Natural killer cell (primary cell): ENCODE measurements around the gene STX8. TPM values are rescaled to one million over a fixed set of nuclear protein-coding genes. Genes with fewer than 3 reads are reported as not detected.

Experiments used
- ATAC-seq, 3 donors: fragments of 150-1000 bp in 2 of 3; fragments of 200-7000 bp in 1 of 3; cut with Tn5 transposase; 1 replicate in 1 of 3; 2 replicates in 2 of 3; pipeline ENCODE4 v1.10.0; 2021; ENCODE audit warnings: mild to moderate bottlenecking in 2 of 3, moderate library complexity in 2 of 3
- DNase-seq, 2 donors: peaks; one replicate each; pipeline versions ENCODE4 v3.0.0 to v3.0.0-alpha.2; 2013 to 2021; ENCODE audit warnings: mixed read lengths in 1 of 2
- H3K27ac ChIP-seq: one replicate; pipeline ENCODE4 v1.5.1; 2013; ENCODE audit warnings: mild to moderate bottlenecking, low read length
- H3K27me3 ChIP-seq: one replicate; pipeline ENCODE4 v1.6.1; 2013; ENCODE audit warnings: low read length; ENCODE audit not compliant: control insufficient read depth, insufficient read depth
- H3K36me3 ChIP-seq: one replicate; pipeline ENCODE4 v1.6.1; 2013; ENCODE audit warnings: low read length; ENCODE audit not compliant: control insufficient read depth, insufficient read depth
- H3K4me1 ChIP-seq: one replicate; pipeline ENCODE4 v1.6.1; 2013; ENCODE audit warnings: low read length; ENCODE audit not compliant: control insufficient read depth, insufficient read depth
- H3K4me3 ChIP-seq: one replicate; pipeline ENCODE4 v1.5.1; 2013; ENCODE audit warnings: low read length
- H3K9me3 ChIP-seq: one replicate; pipeline ENCODE4 v1.6.1; 2013; ENCODE audit warnings: low read length; ENCODE audit not compliant: control insufficient read depth, insufficient read depth
- H3K27ac Mint-ChIP-seq, 2 donors: one replicate each; pipeline ENCODE4 v1.8.0; 2022; ENCODE audit warnings: mild to moderate bottlenecking in 2 of 2, mixed read lengths in 2 of 2, moderate library complexity in 1 of 2
- H3K27me3 Mint-ChIP-seq, 2 donors: one replicate each; pipeline ENCODE4 v1.8.0; 2022; ENCODE audit warnings: low read depth in 2 of 2, mixed read lengths in 2 of 2
- H3K36me3 Mint-ChIP-seq: one replicate; pipeline ENCODE4 v1.8.0; 2022; ENCODE audit warnings: mixed read lengths
- H3K4me1 Mint-ChIP-seq, 2 donors: one replicate each; pipeline ENCODE4 v1.8.0; 2022; ENCODE audit warnings: mixed read lengths in 2 of 2
- H3K4me3 Mint-ChIP-seq: one replicate; pipeline ENCODE4 v1.8.0; 2022; ENCODE audit warnings: mild to moderate bottlenecking, moderate library complexity, mixed read lengths
- H3K9me3 Mint-ChIP-seq, 2 donors: one replicate each; pipeline ENCODE4 v1.8.0; 2022; ENCODE audit warnings: mixed read lengths in 2 of 2
- WGBS: methylation state at CpG from one replicate; pipeline ENCODE4 v1.1.7; 2013; ENCODE audit warnings: missing lambda C conversion rate; ENCODE audit not compliant: insufficient coverage; 5-methylcytosine and 5-hydroxymethylcytosine counted together
- intact Hi-C: fragments of 100-400 bp; cut with micrococcal nuclease; formaldehyde crosslinking; loops from one replicate; pipeline ENCODE4 v1.14.2; 2022
- total RNA-seq, 4 donors: library from RNA; stranded (reverse); fragments of 120-200 nt in 1 of 4; gene quantifications; one replicate each; pipeline versions ENCODE4 v1.2.3 to v1.2.4, GENCODE V29; 2013 to 2022
- TF ChIP-seq, protein P1 (sequence below): fragments of 200-600 bp; IDR thresholded peaks from one replicate; pipeline ENCODE4 v1.8.0; 2022; ENCODE audit warnings: antibody characterized with exemption

The STX8 gene
- total RNA-seq, 3 donors from 2014 or later (not counting 1 experiment from before 2014, with no cell fraction given): 96.3 to 141 (median 120) TPM

DNA sequence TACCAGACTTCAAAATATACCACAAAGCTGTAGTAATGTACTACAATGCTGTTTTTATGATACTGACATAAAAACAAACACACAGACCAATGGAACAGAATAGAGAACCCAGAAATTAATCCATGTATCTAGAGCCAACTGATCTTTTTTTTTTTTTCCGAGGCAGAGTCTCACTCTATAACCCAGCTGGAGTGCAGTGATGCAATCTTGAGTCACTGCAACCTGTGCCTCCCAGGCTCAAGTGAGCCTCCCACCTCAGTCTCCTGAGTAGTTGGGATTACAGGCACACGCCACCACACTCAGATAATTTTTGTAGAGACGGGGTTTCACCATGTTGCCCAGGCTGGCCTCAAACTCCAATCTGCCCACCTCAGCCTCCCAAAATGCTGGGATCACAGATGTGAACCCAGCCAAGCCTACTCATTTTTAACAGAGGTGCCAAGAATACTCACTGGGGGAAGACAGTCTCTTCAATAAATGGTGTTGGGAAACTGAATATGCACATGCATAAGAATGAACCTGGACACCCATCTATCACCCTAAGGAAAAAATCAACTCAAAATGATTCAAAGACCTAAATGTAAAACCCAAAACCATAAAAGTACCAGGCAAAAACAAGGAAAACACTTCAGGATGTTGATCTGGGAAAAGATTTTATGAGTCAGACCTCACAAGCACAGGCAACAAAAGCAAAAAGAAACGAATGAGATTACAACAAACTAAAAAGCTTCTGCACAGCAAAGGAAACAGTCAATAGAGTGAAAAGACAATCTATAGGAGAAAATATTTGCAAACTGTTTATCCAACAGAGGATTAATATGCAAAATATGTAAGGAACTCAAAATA is 63.1 kb downstream of the STX8 start:
- peaks cover under 1% of the 10 kb centered on the region for H3K4me1 ChIP-seq
- H3K36me3 ChIP-seq: no peaks in the 10 kb centered on the region
- intact Hi-C loops: no loop called here
- H3K27me3 ChIP-seq: no peaks in the 10 kb centered on the region
- Mint-ChIP-seq H3K4me1 (peaks cover 54 to 71% of the 10 kb centered on the region in 2 donors), H3K27ac (no peak overlapping the region), H3K27me3 (no peaks in the 10 kb centered on the region), H3K9me3 (peaks cover 2 to 5% of the 10 kb centered on the region in 2 donors), H3K36me3 (peaks cover 25% of the 10 kb centered on the region), H3K4me3 (no peak overlapping the region)
- H3K9me3 ChIP-seq: peaks cover 11% of the 10 kb centered on the region
- no peak for ATAC-seq
- TF ChIP-seq, protein P1, sequence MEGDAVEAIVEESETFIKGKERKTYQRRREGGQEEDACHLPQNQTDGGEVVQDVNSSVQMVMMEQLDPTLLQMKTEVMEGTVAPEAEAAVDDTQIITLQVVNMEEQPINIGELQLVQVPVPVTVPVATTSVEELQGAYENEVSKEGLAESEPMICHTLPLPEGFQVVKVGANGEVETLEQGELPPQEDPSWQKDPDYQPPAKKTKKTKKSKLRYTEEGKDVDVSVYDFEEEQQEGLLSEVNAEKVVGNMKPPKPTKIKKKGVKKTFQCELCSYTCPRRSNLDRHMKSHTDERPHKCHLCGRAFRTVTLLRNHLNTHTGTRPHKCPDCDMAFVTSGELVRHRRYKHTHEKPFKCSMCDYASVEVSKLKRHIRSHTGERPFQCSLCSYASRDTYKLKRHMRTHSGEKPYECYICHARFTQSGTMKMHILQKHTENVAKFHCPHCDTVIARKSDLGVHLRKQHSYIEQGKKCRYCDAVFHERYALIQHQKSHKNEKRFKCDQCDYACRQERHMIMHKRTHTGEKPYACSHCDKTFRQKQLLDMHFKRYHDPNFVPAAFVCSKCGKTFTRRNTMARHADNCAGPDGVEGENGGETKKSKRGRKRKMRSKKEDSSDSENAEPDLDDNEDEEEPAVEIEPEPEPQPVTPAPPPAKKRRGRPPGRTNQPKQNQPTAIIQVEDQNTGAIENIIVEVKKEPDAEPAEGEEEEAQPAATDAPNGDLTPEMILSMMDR: no peak
- no peak overlapping the region for H3K27ac ChIP-seq
- no peak overlapping the region for H3K4me3 ChIP-seq
- DNase-seq: no peak
- WGBS: 92% methylated on average over 3 of the region's 4 CpGs

DNA sequence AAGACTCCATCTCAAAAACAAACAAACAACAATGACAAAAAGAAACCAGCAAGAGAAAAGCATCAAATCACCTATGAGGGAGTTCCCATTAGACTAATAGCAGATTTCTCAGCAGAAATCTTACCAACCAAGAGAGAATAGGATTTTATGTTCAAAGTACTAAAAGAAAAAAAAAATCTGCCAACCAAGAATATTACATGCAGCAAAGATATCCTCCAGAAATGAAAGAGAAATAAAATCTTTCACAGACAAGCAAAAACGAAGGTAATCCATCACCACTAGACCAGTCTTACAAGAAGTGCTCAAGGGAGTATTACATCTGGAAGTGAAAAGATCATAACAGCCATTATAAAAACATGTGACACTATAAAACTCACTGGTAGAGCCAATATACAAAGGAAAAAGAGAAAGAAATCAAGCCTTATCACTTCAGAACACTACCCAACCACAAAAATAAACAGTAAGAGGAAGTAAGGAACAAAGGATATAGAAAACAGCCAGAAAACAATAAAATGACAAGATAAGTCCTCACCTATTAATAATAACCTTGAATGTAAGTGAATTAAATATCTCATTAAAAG is 66.3 kb downstream of the STX8 start:
- intact Hi-C loops: no loop called here
- no peak for ATAC-seq
- H3K36me3 ChIP-seq: no peaks in the 10 kb centered on the region
- TF ChIP-seq, protein P1: no peak
- no peak overlapping the region for H3K27ac ChIP-seq
- Mint-ChIP-seq H3K9me3 (peaks cover 2 to 5% of the 10 kb centered on the region in 2 donors), H3K4me1 (peaks cover 49 to 76% of the 10 kb centered on the region in 2 donors), H3K36me3 (peaks cover 25% of the 10 kb centered on the region), H3K4me3 (no peak overlapping the region), H3K27ac (peak overlapping the region in 1 of 2 donors; percentile 66), H3K27me3 (no peaks in the 10 kb centered on the region)
- H3K4me3 ChIP-seq: no peak overlapping the region
- WGBS: no CpG with 5 or more reads among the region's 1 CpG
- H3K27me3 ChIP-seq: no peaks in the 10 kb centered on the region
- H3K9me3 ChIP-seq: peaks cover 12% of the 10 kb centered on the region
- peaks cover 12% of the 10 kb centered on the region for H3K4me1 ChIP-seq
- no peak for DNase-seq

- Mint-ChIP-seq H3K4me3 (no peak overlapping the region), H3K36me3 (no peaks in the 10 kb centered on the region), H3K9me3 (no peaks in the 10 kb centered on the region), H3K4me1 (peaks cover 20 to 29% of the 10 kb centered on the region in 2 donors), H3K27ac (peak overlapping the region; percentile 65 to 78), H3K27me3 (no peaks in the 10 kb centered on the region)
- no peaks in the 10 kb centered on the region for H3K27me3 ChIP-seq
- 96% methylated on average over 5 of the region's 5 CpGs for WGBS
- H3K36me3 ChIP-seq: peaks cover 3% of the 10 kb centered on the region
- no peaks in the 10 kb centered on the region for H3K4me1 ChIP-seq
- intact Hi-C loops: no loop called here
- no peaks in the 10 kb centered on the region for H3K9me3 ChIP-seq
- TF ChIP-seq, protein P1: no peak
- ATAC-seq: no peak
- H3K4me3 ChIP-seq: no peak overlapping the region
- no peak overlapping the region for H3K27ac ChIP-seq
- no peak for DNase-seq
Observed at GRCh38 chr17:9499041-9499440, 76.6 kb downstream of the STX8 start.
